RWPE2 (cell line): ENCODE results near the gene ZCCHC9.
"Not testable (repeated sequence)": the region's sequence is repeated elsewhere in the genome, so short reads cannot be mapped to it uniquely, and the experiment has no call there.

Source experiments
- ATAC-seq: fragments of 200-7000 bp; cut with Tn5 transposase; 3 replicates; pipeline ENCODE4 v1.9.1; 2021; ENCODE audit warnings: low read depth
- DNase-seq: peaks from one replicate; pipeline ENCODE4 v3.0.0-alpha.2; 2020; ENCODE audit warnings: low spot score
- H3K27ac ChIP-seq: fragments of 450-650 bp; 2 replicates; pipeline ENCODE4 v1.5.1; 2017; ENCODE audit warnings: mild to moderate bottlenecking; ENCODE audit not compliant: poor library complexity, severe bottlenecking
- H3K27me3 ChIP-seq: fragments of 250-450 bp; sonication (Bioruptor Pico); 2 replicates; pipeline ENCODE4 v1.5.1; 2021; ENCODE audit warnings: mild to moderate bottlenecking, moderate library complexity; ENCODE audit not compliant: insufficient read depth, poor library complexity, severe bottlenecking
- H3K36me3 ChIP-seq: fragments of 250-450 bp; sonication (Bioruptor Pico); 2 replicates; pipeline ENCODE4 v1.5.1; 2020; ENCODE audit warnings: low read depth, mild to moderate bottlenecking, moderate library complexity
- H3K4me1 ChIP-seq: fragments of 250-450 bp; sonication (Bioruptor Pico); 2 replicates; pipeline ENCODE4 v1.5.1; 2021; ENCODE audit warnings: mild to moderate bottlenecking, moderate library complexity; ENCODE audit not compliant: insufficient read depth, poor library complexity, severe bottlenecking
- H3K4me3 ChIP-seq: fragments of 250-450 bp; sonication (Bioruptor Pico); 2 replicates; pipeline ENCODE4 v1.5.1; 2021; ENCODE audit warnings: mild to moderate bottlenecking, moderate library complexity; ENCODE audit not compliant: severe bottlenecking
- H3K9me3 ChIP-seq: fragments of 250-450 bp; sonication (Bioruptor Pico); 2 replicates; pipeline ENCODE4 v1.5.1; 2021; ENCODE audit warnings: mild to moderate bottlenecking, moderate library complexity; ENCODE audit not compliant: severe bottlenecking
- TF ChIP-seq, protein P1 (sequence below): fragments of 450-650 bp; IDR thresholded peaks from one replicate; pipeline ENCODE4 v1.5.1; 2017; ENCODE audit warnings: mild to moderate bottlenecking, moderate library complexity; ENCODE audit not compliant: poor library complexity, severe bottlenecking

Gene ZCCHC9

DNA sequence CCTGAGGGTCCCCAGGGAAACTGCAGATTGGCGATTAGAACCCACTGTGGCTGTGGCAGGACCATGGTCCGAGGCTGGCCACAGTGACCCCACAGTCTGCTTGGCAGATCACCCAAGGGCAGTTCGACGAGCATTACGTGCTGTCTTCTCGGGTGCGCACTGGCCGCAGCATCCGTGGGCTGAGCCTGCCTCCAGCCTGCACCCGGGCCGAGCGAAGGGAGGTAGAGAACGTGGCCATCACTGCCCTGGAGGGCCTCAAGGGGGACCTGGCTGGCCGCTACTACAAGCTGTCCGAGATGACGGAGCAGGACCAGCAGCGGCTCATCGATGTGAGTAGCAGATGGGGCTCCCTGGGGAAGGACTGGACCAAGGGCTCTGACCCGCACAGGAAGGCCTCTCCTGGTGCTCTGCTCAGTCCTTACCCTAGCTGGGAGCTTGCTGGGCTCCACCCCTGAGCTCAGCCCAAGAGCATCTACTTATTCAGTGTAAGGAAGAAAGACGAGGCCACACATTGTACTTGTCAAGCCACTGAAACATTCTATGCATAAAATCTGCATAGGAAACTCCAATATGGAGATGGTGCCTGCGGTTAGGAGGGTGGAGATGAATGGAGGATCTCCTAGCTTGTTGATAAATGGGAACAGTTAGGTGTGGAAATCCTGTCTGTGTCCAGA is 46.4 kb upstream of the ZCCHC9 start:
- H3K27me3 ChIP-seq = no peaks in the 10 kb centered on the region

DNA sequence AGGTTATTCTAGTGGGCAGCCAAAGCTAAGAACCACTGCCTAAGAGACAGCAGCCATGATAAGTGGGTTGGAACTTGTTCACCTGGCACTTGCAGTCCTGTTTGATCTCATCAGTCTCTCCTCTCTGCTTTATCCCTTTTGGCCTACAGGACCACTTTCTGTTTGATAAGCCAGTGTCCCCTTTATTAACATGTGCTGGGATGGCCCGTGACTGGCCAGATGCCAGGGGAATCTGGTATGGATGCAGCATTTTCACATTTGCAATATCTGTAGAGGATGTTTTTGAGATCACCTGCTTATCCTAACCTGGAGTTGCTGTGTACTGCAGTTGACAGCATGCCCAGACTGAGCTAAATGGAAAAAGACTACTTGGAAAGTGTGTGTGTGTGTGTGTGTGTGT is 44.6 kb upstream of the ZCCHC9 start:
- Histone ChIP-seq H3K4me1 (peaks cover 7% of the 10 kb centered on the region), H3K36me3 (no peaks in the 10 kb centered on the region), H3K27me3 (no peaks in the 10 kb centered on the region), H3K27ac (no peak overlapping the region), H3K4me3 (no peak overlapping the region), H3K9me3 (peaks cover under 1% of the 10 kb centered on the region)
- TF ChIP-seq, protein P1, sequence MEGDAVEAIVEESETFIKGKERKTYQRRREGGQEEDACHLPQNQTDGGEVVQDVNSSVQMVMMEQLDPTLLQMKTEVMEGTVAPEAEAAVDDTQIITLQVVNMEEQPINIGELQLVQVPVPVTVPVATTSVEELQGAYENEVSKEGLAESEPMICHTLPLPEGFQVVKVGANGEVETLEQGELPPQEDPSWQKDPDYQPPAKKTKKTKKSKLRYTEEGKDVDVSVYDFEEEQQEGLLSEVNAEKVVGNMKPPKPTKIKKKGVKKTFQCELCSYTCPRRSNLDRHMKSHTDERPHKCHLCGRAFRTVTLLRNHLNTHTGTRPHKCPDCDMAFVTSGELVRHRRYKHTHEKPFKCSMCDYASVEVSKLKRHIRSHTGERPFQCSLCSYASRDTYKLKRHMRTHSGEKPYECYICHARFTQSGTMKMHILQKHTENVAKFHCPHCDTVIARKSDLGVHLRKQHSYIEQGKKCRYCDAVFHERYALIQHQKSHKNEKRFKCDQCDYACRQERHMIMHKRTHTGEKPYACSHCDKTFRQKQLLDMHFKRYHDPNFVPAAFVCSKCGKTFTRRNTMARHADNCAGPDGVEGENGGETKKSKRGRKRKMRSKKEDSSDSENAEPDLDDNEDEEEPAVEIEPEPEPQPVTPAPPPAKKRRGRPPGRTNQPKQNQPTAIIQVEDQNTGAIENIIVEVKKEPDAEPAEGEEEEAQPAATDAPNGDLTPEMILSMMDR = no peak
- ATAC-seq = no peak
- DNase-seq = no peak

More for the DNA sequence above, 46.4 kb upstream of the ZCCHC9 start:
- Histone ChIP-seq H3K27ac (no peak overlapping the region), H3K4me1 (peaks cover 7% of the 10 kb centered on the region), H3K36me3 (no peaks in the 10 kb centered on the region), H3K4me3 (no peak overlapping the region), H3K9me3 (no peaks in the 10 kb centered on the region)
- TF ChIP-seq, protein P1 = no peak
- ATAC-seq (no peak), DNase-seq (no peak)

DNA sequence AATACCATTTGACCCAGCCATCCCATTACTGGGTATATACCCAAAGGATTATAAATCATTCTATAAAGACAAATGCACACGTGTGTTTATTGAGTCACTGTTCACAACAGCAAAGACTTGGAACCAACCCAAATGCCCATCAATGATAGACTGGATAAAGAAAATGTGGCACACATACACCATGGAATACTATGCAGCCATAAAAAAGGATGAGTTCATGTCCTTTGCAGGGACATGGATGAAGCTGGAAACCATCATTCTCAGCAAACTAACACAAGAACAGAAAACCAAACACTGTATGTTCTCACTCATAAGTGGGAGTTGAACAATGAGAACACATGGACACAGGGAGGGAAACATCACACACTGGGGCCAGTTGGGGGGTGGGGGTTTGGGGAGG is 38.6 kb upstream of the ZCCHC9 start:
- not testable (repeated sequence) for ATAC-seq, H3K4me3 ChIP-seq, H3K9me3 ChIP-seq, DNase-seq, H3K27ac ChIP-seq, H3K4me1 ChIP-seq, H3K27me3 ChIP-seq, H3K36me3 ChIP-seq

DNA sequence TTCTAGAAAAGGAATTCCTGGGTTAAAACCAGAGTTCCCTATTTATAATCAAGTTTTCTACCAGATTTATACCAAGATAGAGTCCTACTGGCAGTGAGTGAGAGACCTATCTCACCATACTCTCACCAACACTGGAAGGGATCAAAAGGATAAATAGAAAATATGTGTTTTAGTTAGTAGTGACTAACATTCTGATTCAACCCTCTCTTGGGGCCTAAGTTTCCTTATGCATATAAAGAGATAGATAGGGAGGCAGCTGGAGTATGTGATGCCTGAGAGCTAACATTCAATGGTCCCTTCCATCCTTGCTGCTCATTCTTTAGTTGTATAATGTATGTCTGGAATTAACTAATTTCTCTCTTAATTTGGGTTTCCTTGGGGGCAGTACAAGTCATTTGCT is 36.3 kb upstream of the ZCCHC9 start:
- DNase-seq = no peak
- no peak overlapping the region for H3K27ac ChIP-seq
- H3K27me3 ChIP-seq = no peaks in the 10 kb centered on the region
- peaks cover 2% of the 10 kb centered on the region for H3K9me3 ChIP-seq
- H3K36me3 ChIP-seq = no peaks in the 10 kb centered on the region
- no peak overlapping the region for H3K4me3 ChIP-seq
- peaks cover 9% of the 10 kb centered on the region for H3K4me1 ChIP-seq
- no peak for ATAC-seq
- TF ChIP-seq, protein P1 = no peak

DNA sequence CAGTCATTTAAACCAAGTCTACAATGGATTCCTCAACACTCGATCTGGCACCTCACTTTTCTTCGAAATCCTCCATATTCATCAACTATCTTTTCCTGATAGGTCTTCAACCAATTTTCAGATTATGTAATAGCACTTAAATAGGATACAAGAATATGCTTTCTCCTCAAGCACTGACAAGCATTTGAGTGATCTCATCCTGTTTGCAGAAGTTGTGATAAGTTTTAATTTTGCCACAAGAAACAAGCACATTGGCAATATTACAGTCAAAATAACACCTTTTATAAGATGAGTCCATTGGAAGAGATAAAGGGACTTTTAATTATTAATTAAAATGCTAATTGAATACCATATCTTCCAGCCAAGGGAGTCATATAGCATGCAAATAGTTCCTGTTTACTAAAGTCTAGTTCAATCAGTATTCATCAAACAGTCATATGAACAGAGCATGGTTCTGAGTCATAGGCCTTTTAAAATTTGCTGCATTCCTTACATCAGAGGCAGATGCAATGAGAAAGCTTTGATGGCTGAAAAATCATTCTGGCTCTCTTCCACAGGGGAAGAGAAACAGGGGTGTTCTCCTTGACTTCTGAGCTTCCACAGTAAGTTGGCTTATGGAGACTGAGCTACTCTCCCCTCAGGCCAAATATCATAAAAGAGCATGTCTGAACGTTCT is 32.7 kb upstream of the ZCCHC9 start:
- H3K27ac ChIP-seq = peak overlapping the region; percentile 26
- no peaks in the 10 kb centered on the region for H3K36me3 ChIP-seq
- no peaks in the 10 kb centered on the region for H3K9me3 ChIP-seq
- DNase-seq (no peak), ATAC-seq (peak; percentile 99)
- peaks cover 9% of the 10 kb centered on the region for H3K4me1 ChIP-seq
- H3K4me3 ChIP-seq = no peak overlapping the region
- TF ChIP-seq, protein P1 = no peak
- H3K27me3 ChIP-seq = no peaks in the 10 kb centered on the region
